Stomach (tissue), 9 donors: ENCODE data around the gene DMC1. TPM values are rescaled to one million over a fixed set of nuclear protein-coding genes. Genes with fewer than 3 reads are reported as not detected.

Experiments
- DNase-seq, 2 donors: peaks; one replicate each; pipeline versions ENCODE4 v3.0.0 to v3.0.0-alpha.2; 2013 to 2019
- H3K27ac ChIP-seq, 5 donors: fragments of 200-600 bp in 4 of 5; sonication (generic) in 4 of 5; one replicate each; pipeline ENCODE4 v1.5.1; 2013 to 2019; ENCODE audit warnings: mild to moderate bottlenecking in 1 of 5, moderate library complexity in 1 of 5
- H3K27me3 ChIP-seq, 3 donors: fragments of 200-600 bp; sonication (generic); one replicate each; pipeline ENCODE4 v1.5.1; 2017 to 2019; ENCODE audit warnings: mixed run types in 1 of 3
- H3K36me3 ChIP-seq, 4 donors: fragments of 200-600 bp; sonication (generic); 1 replicate in 3 of 4; 2 replicates in 1 of 4; pipeline ENCODE4 v1.5.1; 2016 to 2019
- H3K4me1 ChIP-seq, 4 donors: fragments of 200-600 bp; sonication (generic); one replicate each; pipeline ENCODE4 v1.5.1; 2016 to 2019
- H3K4me3 ChIP-seq, 4 donors: fragments of 200-600 bp; sonication (generic) in 3 of 4; one replicate each; pipeline ENCODE4 v1.5.1; 2016 to 2019; ENCODE audit warnings: mild to moderate bottlenecking in 1 of 4
- H3K9me3 ChIP-seq, 4 donors: fragments of 200-600 bp; sonication (generic); one replicate each; pipeline ENCODE4 v1.5.1; 2016 to 2019
- CTCF ChIP-seq, 7 experiments: fragments of 450-650 bp in 4 of 7; fragments of 200-600 bp in 3 of 7; sonication (generic) in 3 of 7; IDR thresholded peaks; one replicate each; pipeline ENCODE4 v1.5.1; 2016 to 2019; ENCODE audit warnings: antibody characterized with exemption in 7 of 7, control low read depth in 2 of 7, mild to moderate bottlenecking in 1 of 7
- EP300 ChIP-seq: sonication (generic); formaldehyde crosslinking; IDR thresholded peaks from one replicate; pipeline ENCODE4 v1.6.1; 2017; ENCODE audit warnings: antibody characterized with exemption
- POLR2A ChIP-seq, 4 donors: fragments of 450-650 bp; IDR thresholded peaks; one replicate each; pipeline ENCODE4 v1.6.1; 2016; ENCODE audit warnings: antibody characterized with exemption in 4 of 4, control low read depth in 2 of 4, mild to moderate bottlenecking in 1 of 4, moderate library complexity in 1 of 4
- POLR2AphosphoS5 ChIP-seq, 3 donors: sonication (generic); formaldehyde crosslinking; IDR thresholded peaks; one replicate each; pipeline ENCODE4 v1.6.1; 2016; ENCODE audit warnings: antibody characterized with exemption in 3 of 3
- WGBS, 5 donors: extraction: QIAGEN DNeasy Blood & Tissue Kit in 3 of 5; methylation state at CpG; one replicate each; pipeline versions ENCODE4 v1.1.5 to v1.1.7; 2013 to 2018; 5-methylcytosine and 5-hydroxymethylcytosine counted together
- intact Hi-C: fragments of 100-400 bp; cut with DNase I; formaldehyde crosslinking; loops from one replicate; pipeline ENCODE4 v1.15.1; 2023; ENCODE audit warnings: low total_unique reads
- polyA plus RNA-seq, 3 donors: library from polyadenylated mRNA; stranded (reverse); fragments of 200-250 nt; gene quantifications; one replicate each; pipeline ENCODE4 v1.2.3, GENCODE V29; 2013
- total RNA-seq, 5 donors: library from RNA; depleted of rRNA; stranded (reverse); fragments of >200 nt; gene quantifications; one replicate each; pipeline versions ENCODE4 v1.1.0 to v1.2.3, GENCODE V29; 2014 to 2016
- donor health status: healthy with polysubstance abuse.
- donor health status: Bipolar disorder and iron deficiency.
- donor health status: healthy.

DMC1 gene
- total and polyA plus RNA-seq, 8 donors, result 0.37 to 10.1 (median 0.45) TPM; not detected in 4

GRCh38 chr22:38489561-38490145 lies 80.3 kb downstream of the DMC1 start:
- peaks cover 0 to 62% (median 37%) of the 10 kb centered on the region in 4 donors for H3K4me1 ChIP-seq
- H3K4me3 ChIP-seq, result no peak overlapping the region
- H3K9me3 ChIP-seq, result no peaks in the 10 kb centered on the region
- TF ChIP-seq POLR2A (IDR thresholded peaks at IDR 0.05) (no peak), POLR2AphosphoS5 (IDR thresholded peaks at IDR 0.05) (peak in 1 of 3 donors; percentile 11)
- peak overlapping the region in 3 of 5 donors; percentile 48 to 72 (median 65) for H3K27ac ChIP-seq
- H3K36me3 ChIP-seq, result peaks cover 91 to 100% (median 100%) of the 10 kb centered on the region in 4 donors
- 79 to 85% (median 83%) methylated on average over 7 of the region's 7 CpGs for WGBS, 5 donors
- no peaks in the 10 kb centered on the region for H3K27me3 ChIP-seq
- intact Hi-C loops, result no loop called here
- no peak for DNase-seq

GRCh38 chr22:38489142-38489541 lies 80.8 kb downstream of the DMC1 start:
- intact Hi-C loops, result no loop called here
- no peak overlapping the region for H3K4me3 ChIP-seq
- no peak for DNase-seq
- 94 to 97% (median 95%) methylated on average over 17 of the region's 17 CpGs for WGBS, 5 donors
- H3K4me1 ChIP-seq, result peaks cover 0 to 59% (median 36%) of the 10 kb centered on the region in 4 donors
- no peaks in the 10 kb centered on the region for H3K27me3 ChIP-seq
- TF ChIP-seq CTCF (IDR thresholded peaks at IDR 0.05), result no peak
- TF ChIP-seq POLR2AphosphoS5 (IDR thresholded peaks at IDR 0.05), result no peak
- no peak for TF ChIP-seq POLR2A (IDR thresholded peaks at IDR 0.05)
- TF ChIP-seq EP300, result no peak
- H3K36me3 ChIP-seq, result peaks cover 91 to 100% (median 100%) of the 10 kb centered on the region in 4 donors
- H3K9me3 ChIP-seq, result no peaks in the 10 kb centered on the region
- H3K27ac ChIP-seq, result peak overlapping the region in 1 of 5 donors; percentile 65

- 81 to 90% (median 87%) methylated on average over 6 of the region's 6 CpGs for WGBS, 5 donors
- Histone ChIP-seq H3K9me3 (no peaks in the 10 kb centered on the region), H3K36me3 (peaks cover 88 to 100% (median 100%) of the 10 kb centered on the region in 4 donors), H3K4me3 (no peak overlapping the region), H3K4me1 (peaks cover 0 to 59% (median 30%) of the 10 kb centered on the region in 4 donors), H3K27ac (no peak overlapping the region), H3K27me3 (no peaks in the 10 kb centered on the region)
- TF ChIP-seq CTCF (IDR thresholded peaks at IDR 0.05) (no peak), EP300 (no peak), POLR2AphosphoS5 (IDR thresholded peaks at IDR 0.05) (peak in 1 of 3 donors; percentile 27), POLR2A (IDR thresholded peaks at IDR 0.05) (no peak)
- no peak for DNase-seq
- intact Hi-C loops, result no loop called here
Measured at GRCh38 chr22:38487946-38488345, 82.0 kb downstream of the DMC1 start.

GRCh38 chr22:38485783-38486182 lies 84.2 kb downstream of the DMC1 start:
- Histone ChIP-seq H3K27ac (no peak overlapping the region), H3K4me3 (no peak overlapping the region), H3K9me3 (no peaks in the 10 kb centered on the region), H3K36me3 (peaks cover 90 to 100% (median 100%) of the 10 kb centered on the region in 4 donors), H3K27me3 (no peaks in the 10 kb centered on the region), H3K4me1 (peaks cover 0 to 41% (median 14%) of the 10 kb centered on the region in 4 donors)
- intact Hi-C loops, result no loop called here
- no peak for TF ChIP-seq EP300
- no peak for TF ChIP-seq POLR2AphosphoS5 (IDR thresholded peaks at IDR 0.05)
- no peak for TF ChIP-seq CTCF (IDR thresholded peaks at IDR 0.05)
- 54 to 68% (median 64%) methylated on average over 5 of the region's 5 CpGs for WGBS, 5 donors
- no peak for DNase-seq

- TF ChIP-seq POLR2A (IDR thresholded peaks at IDR 0.05), result no peak
- no peak for TF ChIP-seq EP300
- no peak for TF ChIP-seq CTCF (IDR thresholded peaks at IDR 0.05)
- no peak for TF ChIP-seq POLR2AphosphoS5 (IDR thresholded peaks at IDR 0.05)
- H3K9me3 ChIP-seq, result no peaks in the 10 kb centered on the region
- intact Hi-C loops, result no loop called here
- no peaks in the 10 kb centered on the region for H3K27me3 ChIP-seq
- H3K27ac ChIP-seq, result no peak overlapping the region
- 47 to 87% (median 74%) methylated on average over 1 of the region's 1 CpG for WGBS, 5 donors
- H3K4me3 ChIP-seq, result no peak overlapping the region
- H3K4me1 ChIP-seq, result peaks cover 0 to 25% (median 7%) of the 10 kb centered on the region in 4 donors
- H3K36me3 ChIP-seq, result peaks cover 80 to 100% (median 97%) of the 10 kb centered on the region in 4 donors
- no peak for DNase-seq
Measured at GRCh38 chr22:38484244-38484643, 85.7 kb downstream of the DMC1 start.
